Raji (cell line): ENCODE measurements around the gene DCTD.

ENCODE experiments used
- POLR2A ChIP-seq: IDR thresholded peaks from 2 replicates; pipeline ENCODE4 v1.6.1; 2011; ENCODE audit warnings: low read depth, low read length, control low read depth; ENCODE audit not compliant: insufficient read depth

DCTD gene

DNA sequence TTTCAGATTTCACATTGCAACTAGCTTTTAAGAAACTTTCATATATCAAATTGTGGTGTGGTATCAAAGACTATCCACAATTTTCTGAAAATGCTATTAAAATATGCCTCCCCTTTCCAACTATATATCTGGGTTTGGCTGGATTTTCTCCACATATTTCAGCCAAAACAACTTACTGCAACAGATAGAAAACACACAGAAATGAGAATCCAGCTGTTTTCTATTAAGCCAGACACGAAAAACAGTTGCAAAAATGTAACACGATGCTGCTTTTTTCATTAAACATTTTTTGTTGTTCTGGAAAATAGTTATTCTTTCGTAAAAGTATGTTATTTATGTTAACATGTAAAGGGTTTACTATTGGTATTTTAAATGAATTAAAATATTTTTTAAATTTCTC is 33.1 kb downstream of the DCTD start:
- TF ChIP-seq POLR2A: no peak

- no peak for TF ChIP-seq POLR2A
Measured at GRCh38 chr4:182883351-182883750, 33.8 kb downstream of the DCTD start.

GRCh38 chr4:182881914-182882313 is 35.3 kb downstream of the DCTD start:
- TF ChIP-seq POLR2A: no peak

GRCh38 chr4:182880387-182881356 is 36.5 kb downstream of the DCTD start:
- TF ChIP-seq POLR2A: no peak

DNA sequence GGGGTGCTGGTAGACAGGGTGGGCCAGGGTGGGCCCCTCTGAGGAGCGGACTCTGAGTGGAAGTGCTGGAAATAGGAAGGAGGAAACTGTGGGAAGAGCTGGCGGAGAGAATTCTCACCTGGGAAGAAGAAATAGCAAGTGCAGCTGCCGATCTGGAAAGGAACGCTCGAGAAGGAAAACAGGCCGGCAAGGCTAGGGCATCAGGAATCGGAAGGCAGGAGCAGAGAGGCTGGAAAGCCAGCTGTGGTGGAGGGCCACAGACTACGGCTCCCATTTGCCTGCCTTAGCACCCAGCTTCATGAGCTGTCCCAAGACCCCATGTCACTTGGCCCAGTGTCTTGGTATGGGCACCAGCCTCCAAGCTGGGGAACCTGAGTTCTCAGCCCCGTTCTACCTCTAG is 37.3 kb downstream of the DCTD start:
- TF ChIP-seq POLR2A: no peak

DNA sequence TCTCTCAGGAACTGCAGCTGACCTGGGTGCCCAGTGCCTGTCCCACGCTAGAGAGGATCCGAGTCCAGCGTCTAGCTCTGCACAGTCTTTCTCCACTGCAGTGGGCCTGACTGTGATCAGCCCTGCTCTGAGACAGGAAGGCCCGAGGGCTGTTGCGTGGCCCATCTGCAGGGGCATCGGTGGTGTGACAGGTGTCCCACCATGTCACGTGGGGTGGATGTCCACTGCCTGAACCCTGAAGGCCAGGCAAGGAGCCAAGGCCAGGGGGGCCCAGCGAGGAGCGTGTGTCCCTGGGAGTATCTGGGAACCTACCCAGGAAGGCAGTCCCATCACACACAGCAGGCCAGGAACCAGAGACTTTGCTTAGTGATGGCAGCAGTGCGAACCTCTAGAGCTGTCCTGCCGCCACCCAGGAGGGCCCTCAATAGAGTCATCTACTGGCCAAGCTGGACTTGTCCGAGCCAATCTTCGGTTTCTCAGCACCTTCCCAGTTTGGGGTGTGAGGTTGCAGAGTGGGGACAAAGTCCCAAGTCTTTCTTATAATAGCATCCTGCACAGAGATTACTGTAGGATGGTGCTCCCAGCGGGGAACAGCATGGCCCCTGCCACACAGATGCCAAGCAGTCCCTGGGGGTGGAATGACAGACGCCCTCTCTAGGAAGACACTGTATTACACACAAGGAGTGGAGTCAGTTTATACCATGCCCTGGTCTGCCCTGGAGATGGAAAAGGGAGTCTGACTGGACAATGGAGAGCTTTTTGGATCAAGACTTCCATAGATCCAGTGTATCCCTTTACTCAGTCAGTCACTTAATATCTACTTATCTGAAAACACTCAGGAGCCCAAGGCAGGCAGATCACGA is 38.3 kb downstream of the DCTD start:
- TF ChIP-seq POLR2A: no peak

DNA sequence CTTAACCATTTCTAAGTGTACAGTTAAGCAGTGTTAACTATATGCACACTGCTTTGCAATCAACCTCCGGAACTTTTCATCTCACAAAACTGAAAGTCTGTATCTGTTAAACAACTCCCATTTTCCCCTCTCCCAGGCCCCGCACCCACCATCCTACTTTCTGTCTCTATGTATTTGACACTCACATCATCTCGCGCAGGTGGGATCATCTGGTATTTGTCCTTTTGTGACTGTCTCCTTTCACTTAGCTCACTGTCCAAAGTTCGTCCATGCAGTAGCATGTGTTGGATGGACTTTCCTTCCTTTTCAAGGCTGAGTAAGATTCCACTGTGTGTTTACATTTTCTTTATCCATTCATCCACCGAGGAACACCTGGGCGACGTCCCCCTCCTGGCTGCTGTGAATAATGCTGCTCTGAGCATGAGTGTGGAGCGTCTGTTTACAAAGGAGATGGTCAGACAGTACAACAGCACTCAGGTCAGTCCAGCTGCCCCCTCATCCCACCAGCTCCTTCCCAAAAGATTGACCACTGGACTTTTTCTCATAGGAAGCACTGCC is 39.8 kb downstream of the DCTD start:
- TF ChIP-seq POLR2A: no peak

- TF ChIP-seq POLR2A: no peak
Measured at GRCh38 chr4:182876427-182876826, 40.8 kb downstream of the DCTD start.

- TF ChIP-seq POLR2A: no peak
Measured at GRCh38 chr4:182875453-182876405, 41.5 kb downstream of the DCTD start.

DNA sequence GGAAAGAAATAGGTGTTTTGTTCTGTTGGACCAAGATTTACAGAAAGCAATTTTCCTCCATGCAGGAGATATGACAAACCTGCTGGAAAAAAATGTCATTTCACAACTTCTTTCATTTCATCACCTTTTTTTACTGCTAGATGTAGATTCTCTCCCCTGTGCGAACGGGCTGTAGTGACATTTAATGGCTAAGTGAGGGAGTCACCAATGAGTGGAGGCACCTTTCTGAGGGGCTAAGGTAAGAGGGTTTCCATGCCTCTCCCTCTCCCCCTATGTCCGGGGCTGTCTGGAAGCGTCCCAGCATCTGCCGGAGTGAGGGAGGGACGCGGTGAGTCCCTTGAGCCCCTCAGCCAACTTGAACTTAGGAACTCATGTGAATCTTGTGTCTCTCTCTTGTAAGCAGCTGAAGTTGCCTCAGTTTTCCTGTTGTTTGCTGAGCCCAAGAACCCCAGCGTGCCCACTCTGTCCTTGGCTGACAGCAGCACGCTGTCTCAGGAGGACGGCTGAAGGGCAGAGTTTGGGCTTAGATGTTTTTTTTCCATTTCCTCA is 42.3 kb downstream of the DCTD start:
- no peak for TF ChIP-seq POLR2A

DNA sequence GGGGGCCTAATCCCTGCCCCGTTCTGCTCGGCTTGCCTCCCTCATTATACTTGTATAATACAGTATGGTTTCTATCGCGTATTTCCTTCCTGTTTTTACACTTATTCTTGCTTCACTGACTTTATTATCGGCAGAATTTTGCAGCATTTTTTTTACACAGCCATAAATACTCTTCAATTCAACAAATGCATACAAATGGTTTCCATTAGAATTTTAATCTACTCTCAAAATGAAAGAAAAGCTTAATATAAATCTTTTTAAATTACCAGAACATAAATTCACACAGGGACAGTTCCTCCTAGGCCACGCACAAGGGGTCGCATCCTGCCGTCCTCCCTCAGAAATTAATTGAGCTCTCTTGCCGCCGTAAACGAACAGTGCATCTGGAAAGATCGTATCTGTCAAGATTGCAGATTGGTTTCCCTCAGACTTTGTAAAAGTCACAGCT is 42.9 kb downstream of the DCTD start:
- no peak for TF ChIP-seq POLR2A

GRCh38 chr4:182873726-182874125 is 43.5 kb downstream of the DCTD start:
- TF ChIP-seq POLR2A: no peak

DNA sequence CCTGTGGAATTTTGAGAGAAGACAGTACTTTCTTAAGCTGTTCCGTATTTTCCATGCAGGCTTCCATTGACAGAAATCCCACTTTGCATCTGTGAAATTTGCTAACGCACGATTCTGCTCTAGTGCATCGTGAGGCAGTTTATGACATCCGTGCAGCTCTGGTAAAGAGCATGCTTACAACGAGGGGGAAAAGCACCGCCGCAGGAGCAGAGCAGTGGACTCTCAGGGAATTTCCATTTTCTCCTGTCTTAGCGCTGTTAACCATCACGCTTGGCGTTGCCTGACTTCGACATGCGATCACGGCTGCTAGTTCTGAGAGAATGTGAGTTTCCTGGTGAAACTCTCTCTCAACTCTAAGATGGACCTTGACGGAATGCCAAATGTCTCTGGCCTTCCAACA is 43.9 kb downstream of the DCTD start:
- TF ChIP-seq POLR2A: no peak

- TF ChIP-seq POLR2A: no peak
Measured at GRCh38 chr4:182872886-182873285, 44.3 kb downstream of the DCTD start.
